Omental fat pad (tissue), 4 donors: Measurements from ENCODE around the gene LRRTM4. TPM values are rescaled to one million over a fixed set of nuclear protein-coding genes. Genes with fewer than 3 reads are reported as not detected.
A peak's percentile ranks its signal among the peaks of the same experiment; 100 is the strongest.

ENCODE experiments used
- ATAC-seq: fragments of 150-250 bp; one replicate; pipeline ENCODE4 v1.9.1; 2016; ENCODE audit warnings: mild to moderate bottlenecking, moderate library complexity; ENCODE audit not compliant: low FRiP score
- DNase-seq: peaks from one replicate; pipeline ENCODE4 v3.0.0-alpha.2; 2019; ENCODE audit warnings: low spot score
- CTCF ChIP-seq, 3 donors: fragments of 450-650 bp; IDR thresholded peaks; one replicate each; pipeline ENCODE4 v1.5.1; 2016 to 2017; ENCODE audit warnings: antibody characterized with exemption in 3 of 3, mild to moderate bottlenecking in 3 of 3, moderate library complexity in 2 of 3
- total RNA-seq, 4 donors: library from RNA; depleted of rRNA; stranded (reverse); fragments of >200 nt; gene quantifications; one replicate each; pipeline ENCODE4 v1.1.0, GENCODE V29; 2016

The LRRTM4 gene
- total RNA-seq, 4 donors from 2014 or later: 0.32 TPM; not detected in 3

GRCh38 chr2:77268626-77269025 is 253.6 kb downstream of the LRRTM4 start:
- no peak for TF ChIP-seq CTCF (IDR thresholded peaks at IDR 0.05)
- DNase-seq (no peak), ATAC-seq (no peak)

GRCh38 chr2:77232909-77233425 is 289.2 kb downstream of the LRRTM4 start:
- DNase-seq (no peak), ATAC-seq (peak; percentile 17)
- TF ChIP-seq CTCF (IDR thresholded peaks at IDR 0.05): no peak

- DNase-seq: no peak
- TF ChIP-seq CTCF (IDR thresholded peaks at IDR 0.05): no peak
- peak; percentile 54 for ATAC-seq
Observed at GRCh38 chr2:77228391-77228790, 293.8 kb downstream of the LRRTM4 start.

- no peak for ATAC-seq
- no peak for TF ChIP-seq CTCF (IDR thresholded peaks at IDR 0.05)
- DNase-seq: no peak
Observed at GRCh38 chr2:77210725-77211124, 311.5 kb downstream of the LRRTM4 start.

GRCh38 chr2:77207331-77207730 is 314.8 kb downstream of the LRRTM4 start:
- DNase-seq (no peak), ATAC-seq (no peak)
- TF ChIP-seq CTCF (IDR thresholded peaks at IDR 0.05): no peak

GRCh38 chr2:77201755-77202154 is 320.4 kb downstream of the LRRTM4 start:
- ATAC-seq (no peak), DNase-seq (no peak)
- no peak for TF ChIP-seq CTCF (IDR thresholded peaks at IDR 0.05)

GRCh38 chr2:77199411-77199810 is 322.8 kb downstream of the LRRTM4 start:
- ATAC-seq (no peak), DNase-seq (no peak)
- no peak for TF ChIP-seq CTCF (IDR thresholded peaks at IDR 0.05)
